B cell (primary cell): ENCODE data around the gene CAMK1D. TPM values are rescaled to one million over a fixed set of nuclear protein-coding genes. Genes with fewer than 3 reads are reported as not detected.

Experiments used
- ATAC-seq: fragments of 200-7000 bp; cut with Tn5 transposase; one replicate; pipeline ENCODE4 v1.10.0; 2021; ENCODE audit warnings: low read depth, mild to moderate bottlenecking, moderate number of reproducible peaks, moderate library complexity
- CTCF ChIA-PET: fragments of 350-600 bp; sonication (Branson Sonifier 250); formaldehyde crosslinking; loops from one replicate; lab custom pipeline; 2021; ENCODE audit warnings: antibody characterized with exemption, inconsistent platforms; lab: Charles Lee
- POLR2A ChIA-PET: fragments of 350-600 bp; sonication (Branson Sonifier 250); formaldehyde crosslinking; loops from one replicate; lab custom pipeline; 2021; ENCODE audit warnings: antibody characterized with exemption; lab: Charles Lee
- DNase-seq: peaks from one replicate; pipeline ENCODE4 v3.0.0; 2013
- H2AFZ ChIP-seq: 2 replicates; pipeline ENCODE4 v1.6.1; 2012; ENCODE audit warnings: mild to moderate bottlenecking, low read depth, low read length; ENCODE audit not compliant: insufficient read depth, poor library complexity, severe bottlenecking
- H3K27ac ChIP-seq, 2 donors: 1 replicate in 1 of 2; 2 replicates in 1 of 2; pipeline ENCODE4 v1.5.1; 2012 to 2013; ENCODE audit warnings: low read length in 2 of 2, mild to moderate bottlenecking in 2 of 2, moderate library complexity in 1 of 2
- H3K27me3 ChIP-seq, 4 experiments: fragments of 200-600 bp in 1 of 4; sonication (generic) in 1 of 4; replicated peaks in 1 of 4; 1 replicate in 2 of 4; 2 replicates in 2 of 4; pipeline versions ENCODE4 v1.6.1 to v1.7.0; 2013 to 2016; ENCODE audit warnings: low read length in 3 of 4, mild to moderate bottlenecking in 2 of 4, mixed read lengths in 1 of 4, moderate library complexity in 1 of 4; ENCODE audit not compliant: insufficient read depth in 4 of 4, control insufficient read depth in 3 of 4; ENCODE audit errors: control extremely low read depth in 1 of 4
- H3K36me3 ChIP-seq, 2 experiments: replicated peaks in 1 of 2; 1 replicate in 1 of 2; 2 replicates in 1 of 2; pipeline versions ENCODE4 v1.6.1 to v1.7.1; 2013; ENCODE audit warnings: low read length in 1 of 2; ENCODE audit not compliant: insufficient read depth in 2 of 2, control insufficient read depth in 1 of 2; ENCODE audit errors: control extremely low read depth in 1 of 2, extremely low read depth in 1 of 2
- H3K4me1 ChIP-seq, 2 donors: fragments of 200-600 bp in 1 of 2; sonication (generic) in 1 of 2; 1 replicate in 1 of 2; 2 replicates in 1 of 2; pipeline versions ENCODE4 v1.5.1 to v1.6.1; 2013 to 2017; ENCODE audit warnings: low read length in 2 of 2; ENCODE audit not compliant: control insufficient read depth in 2 of 2, insufficient read depth in 2 of 2
- H3K4me2 ChIP-seq: replicated peaks from 2 replicates; pipeline ENCODE3; 2012; ENCODE audit warnings: mild to moderate bottlenecking, low read depth, low read length; ENCODE audit not compliant: poor library complexity, severe bottlenecking
- H3K4me3 ChIP-seq, 5 experiments: fragments of 200-600 bp in 1 of 5; sonication (generic) in 1 of 5; 1 replicate in 3 of 5; 2 replicates in 2 of 5; pipeline versions ENCODE4 v1.5.1 to v1.7.0; 2011 to 2016; ENCODE audit warnings: low read length in 4 of 5, mild to moderate bottlenecking in 4 of 5, low read depth in 2 of 5, control low read depth in 1 of 5, moderate library complexity in 1 of 5; ENCODE audit not compliant: insufficient read depth in 1 of 5; ENCODE audit errors: control extremely low read depth in 1 of 5, extremely low read depth in 1 of 5
- H3K79me2 ChIP-seq: fragments of 200-600 bp; sonication (generic); one replicate; pipeline ENCODE4 v1.6.0; 2016; ENCODE audit warnings: low read length; ENCODE audit not compliant: control insufficient read depth, insufficient read depth
- H3K9ac ChIP-seq: fragments of 200-600 bp; sonication (generic); 2 replicates; pipeline ENCODE4 v1.6.1; 2017; ENCODE audit warnings: mild to moderate bottlenecking, low read length, moderate library complexity
- H3K9me3 ChIP-seq, 3 donors: one replicate each; pipeline versions ENCODE4 v1.6.1 to v1.7.1; 2013; ENCODE audit warnings: low read length in 2 of 3; ENCODE audit not compliant: control insufficient read depth in 2 of 3, insufficient read depth in 1 of 3; ENCODE audit errors: control extremely low read depth in 1 of 3
- H4K20me1 ChIP-seq: 2 replicates; pipeline ENCODE4 v1.6.0; 2012; ENCODE audit warnings: mild to moderate bottlenecking, low read length; ENCODE audit not compliant: insufficient read depth, control insufficient read depth, poor library complexity, severe bottlenecking
- H3K27ac Mint-ChIP-seq: one replicate; pipeline ENCODE4 v1.8.0; 2021; ENCODE audit warnings: mixed read lengths
- H3K27me3 Mint-ChIP-seq: one replicate; pipeline ENCODE4 v1.8.0; 2021; ENCODE audit warnings: mixed read lengths
- H3K4me1 Mint-ChIP-seq: one replicate; pipeline ENCODE4 v1.8.0; 2021; ENCODE audit warnings: mixed read lengths
- H3K4me3 Mint-ChIP-seq: one replicate; pipeline ENCODE4 v1.8.0; 2021; ENCODE audit warnings: mixed read lengths
- H3K9me3 Mint-ChIP-seq: one replicate; pipeline ENCODE4 v1.8.0; 2022; ENCODE audit warnings: mixed read lengths; ENCODE audit not compliant: insufficient read depth
- CTCF ChIP-seq: fragments of 200-600 bp; IDR thresholded peaks from one replicate; pipeline ENCODE4 v1.8.0; 2022; ENCODE audit warnings: antibody characterized with exemption, mild to moderate bottlenecking
- EZH2 ChIP-seq: IDR thresholded peaks from 2 replicates; pipeline ENCODE4 v1.6.1; 2012; ENCODE audit warnings: borderline replicate concordance, low read depth, mild to moderate bottlenecking, moderate library complexity, low read length; ENCODE audit not compliant: insufficient read depth, poor library complexity, severe bottlenecking
- WGBS: methylation state at CpG from one replicate; pipeline ENCODE4 v1.1.5; 2013; ENCODE audit warnings: missing lambda C conversion rate; ENCODE audit not compliant: insufficient coverage; 5-methylcytosine and 5-hydroxymethylcytosine counted together
- intact Hi-C: fragments of 100-400 bp; cut with micrococcal nuclease; formaldehyde crosslinking; loops from one replicate; pipeline ENCODE4 v1.10.0; 2022
- polyA plus RNA-seq: library from polyadenylated mRNA; depleted of rRNA; stranded (reverse); fragments of >200 nt; gene quantifications from 2 replicates; pipeline ENCODE4 v1.2.3, GENCODE V29; 2012
- total RNA-seq, 2 donors: library from RNA; stranded (reverse); fragments of 120-200 nt in 1 of 2; gene quantifications; 1 replicate in 1 of 2; 2 replicates in 1 of 2; pipeline versions ENCODE4 v1.2.3 to v1.2.4, GENCODE V29; 2013 to 2022

The CAMK1D gene
- total and polyA plus RNA-seq, 2 donors (not counting 1 experiment from before 2014, with no cell fraction given): 34.1 to 69.7 TPM

- peaks cover 0 to 3% of the 10 kb centered on the region in 2 donors for H3K4me1 ChIP-seq
- no peaks in the 10 kb centered on the region for H3K79me2 ChIP-seq
- no peak overlapping the region for H3K4me2 ChIP-seq
- H3K9me3 ChIP-seq: peaks cover 0 to 3% (median 0%) of the 10 kb centered on the region in 3 donors
- TF ChIP-seq CTCF: no peak
- TF ChIP-seq EZH2: no peak
- H3K27ac Mint-ChIP-seq: no peak overlapping the region
- DNase-seq (no peak), ATAC-seq (no peak)
- no peak overlapping the region for H3K27ac ChIP-seq
- H3K9ac ChIP-seq: no peak overlapping the region
- intact Hi-C loops: no loop called here
- H3K27me3 ChIP-seq: no peaks in the 10 kb centered on the region
- peaks cover 1% of the 10 kb centered on the region for H3K4me1 Mint-ChIP-seq
- CTCF ChIA-PET: no interaction called here
- POLR2A ChIA-PET: no interaction called here
- WGBS: 88% methylated on average over 2 of the region's 5 CpGs
- no peak overlapping the region for H3K4me3 ChIP-seq
- no peaks in the 10 kb centered on the region for H3K36me3 ChIP-seq
- H4K20me1 ChIP-seq: no peaks in the 10 kb centered on the region
- H3K9me3 Mint-ChIP-seq: no peaks in the 10 kb centered on the region
- H2AFZ ChIP-seq: no peak overlapping the region
- no peak overlapping the region for H3K4me3 Mint-ChIP-seq
- no peaks in the 10 kb centered on the region for H3K27me3 Mint-ChIP-seq
These were observed 518.9 kb downstream of the CAMK1D start for GRCh38 chr10:12868229-12868628.

- no peaks in the 10 kb centered on the region for H3K9me3 Mint-ChIP-seq
- H3K27me3 Mint-ChIP-seq: peaks cover 2% of the 10 kb centered on the region
- Histone ChIP-seq H4K20me1 (no peaks in the 10 kb centered on the region), H3K9ac (no peak overlapping the region), H3K4me1 (peaks cover 0 to 3% of the 10 kb centered on the region in 2 donors), H3K9me3 (no peaks in the 10 kb centered on the region), H3K4me3 (no peak overlapping the region), H2AFZ (no peak overlapping the region), H3K27me3 (no peaks in the 10 kb centered on the region), H3K4me2 (no peak overlapping the region), H3K79me2 (no peaks in the 10 kb centered on the region), H3K36me3 (no peaks in the 10 kb centered on the region), H3K27ac (no peak overlapping the region)
- WGBS: 100% methylated on average over 1 of the region's 3 CpGs
- ChIA-PET CTCF (no interaction called here), POLR2A (no interaction called here)
- no peak for DNase-seq
- no peak overlapping the region for H3K27ac Mint-ChIP-seq
- intact Hi-C loops: no loop called here
- H3K4me3 Mint-ChIP-seq: no peak overlapping the region
- peaks cover 1% of the 10 kb centered on the region for H3K4me1 Mint-ChIP-seq
- TF ChIP-seq EZH2 (no peak), CTCF (no peak)
- no peak for ATAC-seq
These were observed 520.1 kb downstream of the CAMK1D start for GRCh38 chr10:12869427-12869826.
